HG03457 (cell line): ENCODE measurements around the gene CACNA1H.

Source experiments
- ATAC-seq: cut with Tn5 transposase; IDR thresholded peaks from one replicate; pipeline ENCODE4 v1.9.1; 2021; ENCODE audit warnings: moderate number of reproducible peaks; ENCODE audit not compliant: unreplicated experiment

The CACNA1H gene

GRCh38 chr16:1152651-1153259, at the start of gene CACNA1H:
CACNA1H (plus strand) TSS chr16:1153106; CDS start chr16:1153738, 632 bp downstream.
- no peak for ATAC-seq

DNA sequence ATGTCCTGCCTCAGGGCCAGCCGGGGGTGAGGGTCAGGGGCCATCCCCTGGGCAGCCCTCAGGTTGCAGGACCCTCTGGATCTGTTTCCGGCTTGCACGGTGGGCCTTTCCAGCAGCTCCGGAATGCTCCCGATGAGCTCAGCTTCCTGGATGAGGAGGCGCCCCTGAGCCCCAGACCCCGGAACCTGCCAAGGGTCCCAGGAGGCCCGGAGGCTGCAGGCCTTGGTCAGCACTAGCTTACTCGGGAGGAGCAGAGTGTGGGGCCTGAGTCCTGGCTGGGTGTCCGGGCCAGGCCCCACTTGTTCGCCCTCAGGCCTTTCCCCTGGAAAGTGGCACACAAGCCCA, 49.3 kb upstream of the CACNA1H start:
- ATAC-seq, result no peak

- ATAC-seq, result no peak
Observed at GRCh38 chr16:1105888-1106620, 46.9 kb upstream of the CACNA1H start.

- ATAC-seq, result no peak
Observed at GRCh38 chr16:1106659-1107058, 46.2 kb upstream of the CACNA1H start.

GRCh38 chr16:1107141-1107540, 45.8 kb upstream of the CACNA1H start:
- ATAC-seq, result no peak

DNA sequence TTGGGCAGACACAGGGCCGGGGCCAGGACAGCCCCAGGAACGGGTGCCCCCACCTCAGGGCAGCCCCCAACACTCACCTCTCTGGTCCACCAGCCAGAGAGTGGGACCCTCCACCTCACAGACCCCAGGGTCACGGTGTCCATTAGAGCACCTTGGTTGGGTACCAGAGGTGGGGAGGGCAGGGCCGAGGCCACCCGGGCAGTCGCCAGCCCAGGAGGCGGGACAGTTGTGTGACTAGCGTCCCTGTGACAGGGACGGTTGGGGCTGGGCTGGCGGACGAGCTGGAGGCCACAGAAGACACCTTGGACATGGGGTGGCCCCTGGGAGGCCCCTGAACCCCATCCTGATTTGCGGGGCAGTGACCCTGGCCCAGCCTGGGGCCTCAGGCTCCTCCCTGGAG, 45.2 kb upstream of the CACNA1H start:
- ATAC-seq, result no peak

GRCh38 chr16:1108299-1109252, 44.3 kb upstream of the CACNA1H start:
- no peak for ATAC-seq

- no peak for ATAC-seq
Observed at GRCh38 chr16:1109648-1110047, 43.3 kb upstream of the CACNA1H start.

DNA sequence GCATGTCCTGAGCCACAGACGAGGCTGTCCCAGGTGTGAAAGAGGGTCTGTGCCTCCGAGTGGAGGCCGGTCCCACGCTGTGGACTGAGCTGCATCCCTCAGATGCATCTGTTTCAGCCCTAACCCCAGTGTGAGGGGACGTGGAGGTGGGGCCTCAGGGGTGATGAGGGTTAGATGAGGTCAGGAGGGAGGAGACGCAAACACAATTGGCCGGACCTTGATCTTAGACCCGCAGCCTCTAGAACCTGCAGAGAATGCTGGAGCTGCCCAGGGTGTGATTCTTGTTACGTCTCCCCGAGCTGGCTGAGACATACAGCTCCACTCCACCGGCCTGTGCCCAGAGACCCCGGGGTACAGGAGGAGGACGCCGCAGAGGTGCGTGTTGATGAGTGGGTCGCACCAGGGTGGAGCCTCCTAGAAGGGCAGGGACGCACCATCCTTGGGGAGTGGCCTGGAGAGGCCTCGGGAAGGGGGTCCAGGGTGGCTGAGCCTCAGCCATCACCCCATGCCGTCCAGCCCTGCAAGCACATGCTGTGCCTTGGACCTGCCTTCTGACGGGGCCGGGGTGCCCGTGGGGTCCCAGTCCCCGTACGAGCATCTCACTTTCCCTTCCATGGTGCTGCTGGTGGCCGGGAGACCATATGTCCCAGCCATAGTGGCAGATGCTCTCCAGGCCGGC, 40.3 kb upstream of the CACNA1H start:
- ATAC-seq, result no peak

DNA sequence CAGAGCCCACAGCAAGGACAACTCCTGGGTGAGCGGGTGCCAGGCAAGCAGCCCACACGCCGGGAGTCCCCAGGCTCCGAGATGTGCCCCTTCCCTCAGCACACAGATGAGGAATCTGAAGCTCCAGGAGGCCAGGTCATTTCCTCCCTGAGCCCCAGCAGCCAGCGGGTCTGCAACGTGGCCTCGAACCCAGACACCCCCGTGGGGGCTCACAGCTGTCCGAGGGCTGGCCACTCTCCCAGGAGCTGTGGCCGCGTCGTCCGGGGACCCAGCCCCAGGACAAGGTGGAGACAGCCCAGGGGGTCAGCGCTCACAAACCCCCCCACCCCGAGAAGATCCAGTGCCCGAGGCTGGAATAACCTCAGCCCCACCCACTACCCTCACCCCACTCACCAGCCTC, 39.4 kb upstream of the CACNA1H start:
- ATAC-seq, result no peak

DNA sequence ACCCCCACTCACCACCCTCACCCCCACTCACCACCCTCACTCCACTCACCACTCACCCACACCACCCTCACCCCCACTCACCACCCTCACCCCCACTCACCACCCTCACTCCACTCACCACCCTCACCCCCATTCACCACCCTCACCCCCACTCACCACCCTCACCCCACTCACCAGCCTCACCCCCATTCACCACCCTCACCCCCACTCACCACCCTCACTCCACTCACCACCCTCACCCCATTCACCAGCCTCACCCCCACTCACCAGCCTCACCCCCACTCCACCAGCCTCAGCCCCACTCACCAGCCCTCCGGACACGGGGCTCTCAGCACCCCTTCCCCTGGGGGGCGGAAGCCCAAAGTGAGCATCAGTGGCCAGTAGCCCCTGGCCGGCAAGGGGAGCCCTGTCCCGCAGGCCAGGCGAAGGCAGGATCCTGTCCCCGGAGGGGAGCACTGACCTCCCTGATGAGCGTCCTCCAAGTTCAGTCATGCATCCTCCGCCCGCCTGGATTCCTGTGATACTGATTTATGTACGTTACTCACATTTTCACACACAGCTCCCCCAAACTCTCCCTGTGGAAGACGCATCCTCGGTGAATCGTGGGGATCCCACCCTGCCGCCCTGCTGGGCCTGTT, 38.9 kb upstream of the CACNA1H start:
- no peak for ATAC-seq

GRCh38 chr16:1116693-1117077, 36.2 kb upstream of the CACNA1H start:
- no peak for ATAC-seq

DNA sequence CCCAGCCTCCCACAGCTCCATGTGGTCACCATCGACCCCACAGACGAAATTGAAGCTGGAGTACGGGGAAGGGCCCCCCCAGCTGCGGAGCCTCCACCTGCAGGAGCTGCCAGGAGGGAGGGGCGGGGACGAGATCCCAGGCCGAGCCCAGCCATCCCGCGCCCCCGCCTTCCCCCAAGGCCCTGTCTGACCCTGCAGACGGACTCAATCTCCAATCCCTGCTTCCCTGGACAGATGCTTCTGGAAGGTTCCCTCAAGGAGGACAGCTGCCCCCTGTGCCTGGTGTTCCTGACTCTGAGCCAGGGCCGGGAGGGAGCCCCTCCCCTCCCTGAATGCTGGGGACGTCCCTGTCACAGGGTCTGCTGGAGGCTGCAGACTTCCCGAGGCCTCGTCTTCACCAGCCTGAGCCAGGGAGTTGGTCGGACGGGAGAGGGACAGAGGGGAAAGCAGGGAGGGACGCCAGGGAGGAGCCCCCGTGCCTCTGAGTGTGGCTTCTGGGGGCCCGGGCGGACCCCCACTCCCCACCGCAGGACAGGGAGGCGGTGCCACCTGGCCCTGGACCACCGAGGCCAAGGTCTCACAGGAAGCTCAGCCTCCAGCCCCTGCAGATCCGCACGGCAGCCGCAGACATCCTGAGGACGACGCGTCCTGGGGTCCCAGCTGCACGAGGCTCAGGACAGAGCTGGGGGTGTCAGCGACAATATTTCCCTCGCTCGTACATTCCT, 35.6 kb upstream of the CACNA1H start:
- no peak for ATAC-seq

- no peak for ATAC-seq
Observed at GRCh38 chr16:1117926-1118325, 35.0 kb upstream of the CACNA1H start.

- no peak for ATAC-seq
Observed at GRCh38 chr16:1119129-1119528, 33.8 kb upstream of the CACNA1H start.

DNA sequence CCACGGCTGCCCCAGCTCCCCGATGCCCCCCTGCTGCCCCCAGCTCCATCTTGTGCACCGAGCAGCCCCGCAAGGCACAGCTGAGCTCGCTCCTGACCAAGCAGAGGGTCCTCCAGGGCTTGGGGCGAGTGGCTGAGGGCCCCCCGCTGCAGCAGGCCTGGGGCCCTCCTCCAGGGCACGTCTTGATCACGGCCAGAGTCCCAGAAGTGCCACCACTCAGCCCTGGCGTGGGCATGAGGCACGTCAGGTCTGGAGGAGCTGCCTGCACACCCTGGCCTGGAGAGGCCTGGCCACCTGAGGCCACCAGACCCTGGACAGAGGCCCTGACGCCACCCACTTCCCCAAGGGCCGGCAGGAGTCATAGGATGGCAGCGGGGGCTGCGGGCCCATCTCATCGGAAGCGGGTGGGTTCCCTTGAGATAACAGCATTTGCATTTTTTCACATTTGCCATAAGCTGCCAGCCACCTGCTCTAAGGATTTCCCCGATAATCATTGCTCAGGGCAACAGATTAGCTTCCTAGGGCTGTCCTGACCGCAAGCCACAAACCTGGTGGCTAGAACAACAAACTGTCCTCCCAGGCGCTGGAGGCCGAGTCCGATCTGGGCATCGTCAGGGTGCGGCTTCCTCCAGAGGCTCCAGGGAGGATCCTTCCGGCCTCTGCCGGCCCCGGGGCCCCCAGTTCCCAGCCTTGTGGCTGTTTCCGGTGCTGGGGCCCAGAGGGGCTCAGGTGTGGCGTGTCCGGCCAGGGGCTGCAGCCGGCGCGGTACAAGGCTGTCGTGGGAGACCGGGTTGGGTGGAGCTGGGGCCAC, 32.9 kb upstream of the CACNA1H start:
- ATAC-seq, result no peak

- no peak for ATAC-seq
Observed at GRCh38 chr16:1120577-1120941, 32.3 kb upstream of the CACNA1H start.

GRCh38 chr16:1121009-1121408, 31.9 kb upstream of the CACNA1H start:
- no peak for ATAC-seq
